Liver (tissue), 9 donors: Measurements from ENCODE around the gene AMHR2. TPM values are rescaled to one million over a fixed set of nuclear protein-coding genes. Genes with fewer than 3 reads are reported as not detected.
A peak's percentile ranks its signal among the peaks of the same experiment; 100 is the strongest.

Experiments used
- DNase-seq: peaks from one replicate; pipeline ENCODE4 v3.0.0-alpha.2; 2017; ENCODE audit warnings: low spot score
- H3K27ac ChIP-seq, 2 donors: one replicate each; pipeline ENCODE4 v1.7.0; 2013; ENCODE audit warnings: inconsistent platforms in 2 of 2, low read length in 2 of 2, control low read depth in 1 of 2, low read depth in 1 of 2, mild to moderate bottlenecking in 1 of 2
- H3K27me3 ChIP-seq, 4 donors: one replicate each; pipeline versions ENCODE4 v1.6.1 to v1.7.0; 2013; ENCODE audit warnings: low read length in 3 of 4, inconsistent platforms in 1 of 4, mild to moderate bottlenecking in 1 of 4, moderate library complexity in 1 of 4; ENCODE audit not compliant: control insufficient read depth in 4 of 4, insufficient read depth in 4 of 4
- H3K36me3 ChIP-seq, 4 donors: one replicate each; pipeline versions ENCODE4 v1.6.1 to v1.7.0; 2013; ENCODE audit warnings: low read length in 3 of 4, mild to moderate bottlenecking in 3 of 4, low read depth in 1 of 4, moderate library complexity in 1 of 4; ENCODE audit not compliant: control insufficient read depth in 4 of 4, insufficient read depth in 3 of 4
- H3K4me1 ChIP-seq, 4 donors: one replicate each; pipeline versions ENCODE4 v1.6.1 to v1.7.0; 2013; ENCODE audit warnings: low read length in 3 of 4, mild to moderate bottlenecking in 3 of 4, moderate library complexity in 1 of 4; ENCODE audit not compliant: control insufficient read depth in 4 of 4, insufficient read depth in 4 of 4
- H3K4me3 ChIP-seq, 3 donors: one replicate each; pipeline versions ENCODE4 v1.6.1 to v1.7.0; 2013; ENCODE audit warnings: low read length in 3 of 3, control low read depth in 1 of 3, low read depth in 1 of 3, mild to moderate bottlenecking in 1 of 3
- H3K9ac ChIP-seq, 2 donors: one replicate each; pipeline ENCODE4 v1.7.0; 2013; ENCODE audit warnings: low read length in 2 of 2, mild to moderate bottlenecking in 2 of 2, moderate library complexity in 2 of 2, control low read depth in 1 of 2, low read depth in 1 of 2
- H3K9me3 ChIP-seq, 4 donors: one replicate each; pipeline versions ENCODE4 v1.6.1 to v1.7.0; 2013; ENCODE audit warnings: low read length in 3 of 4; ENCODE audit not compliant: control insufficient read depth in 4 of 4
- EGR1 ChIP-seq, 2 donors: IDR thresholded peaks; 2 replicates each; pipeline ENCODE4 v1.6.1; 2016 to 2018; ENCODE audit warnings: antibody characterized with exemption in 2 of 2, low read depth in 2 of 2
- FOXA2 ChIP-seq: IDR thresholded peaks from 2 replicates; pipeline ENCODE4 v1.6.1; 2016; ENCODE audit warnings: antibody characterized with exemption
- GABPA ChIP-seq, 2 donors: IDR thresholded peaks in 1 of 2; conservative IDR thresholded peaks in 1 of 2; 2 replicates each; pipeline ENCODE4 v1.6.1; 2016; ENCODE audit warnings: antibody characterized with exemption in 2 of 2, mild to moderate bottlenecking in 1 of 2, moderate library complexity in 1 of 2
- HNF4A ChIP-seq, 2 donors: conservative IDR thresholded peaks; 2 replicates each; pipeline ENCODE4 v1.6.1; 2016; ENCODE audit warnings: antibody characterized with exemption in 2 of 2, mild to moderate bottlenecking in 2 of 2
- JUND ChIP-seq, 2 donors: IDR thresholded peaks; 2 replicates each; pipeline ENCODE4 v1.6.1; 2016; ENCODE audit warnings: antibody characterized with exemption in 2 of 2
- RAD21 ChIP-seq, 2 donors: IDR thresholded peaks; 2 replicates each; pipeline ENCODE4 v1.6.1; 2016; ENCODE audit warnings: antibody characterized with exemption in 2 of 2, mild to moderate bottlenecking in 2 of 2
- RXRA ChIP-seq, 2 donors: IDR thresholded peaks; 2 replicates each; pipeline ENCODE4 v1.6.1; 2017 to 2018; ENCODE audit warnings: antibody characterized with exemption in 2 of 2, mild to moderate bottlenecking in 1 of 2
- YY1 ChIP-seq: IDR thresholded peaks from 2 replicates; pipeline ENCODE4 v1.6.1; 2016; ENCODE audit warnings: antibody characterized with exemption, mild to moderate bottlenecking
- WGBS: extraction: QIAGEN DNeasy Blood & Tissue Kit; methylation state at CpG from one replicate; pipeline ENCODE4 v1.1.7; 2013; 5-methylcytosine and 5-hydroxymethylcytosine counted together
- polyA plus RNA-seq, 2 donors: library from polyadenylated mRNA; stranded (reverse) in 1 of 2; unstranded in 1 of 2; fragments of 200-250 nt in 1 of 2; fragments of >200 nt in 1 of 2; fragmentation: Nextera tagmentation in 1 of 2; extraction: Ambion mirVana in 1 of 2; gene quantifications; one replicate each; pipeline versions ENCODE4 v1.2.1 to v1.2.3, GENCODE V29; 2013 to 2015
- total RNA-seq, 2 donors: library from RNA; depleted of rRNA; stranded (reverse); fragments of >200 nt; gene quantifications; one replicate each; pipeline ENCODE4 v1.2.3, GENCODE V29; 2014
- TF ChIP-seq, protein P1 (sequence below): fragments of 150-350 bp; IDR thresholded peaks from 2 replicates; pipeline ENCODE4 v1.5.1; 2017; ENCODE audit warnings: improper control_type of control experiment, low read depth, low read length; ENCODE audit not compliant: missing input control
- TF ChIP-seq, protein P2 (sequence below): IDR thresholded peaks from 2 replicates; pipeline ENCODE4 v1.6.1; 2016; ENCODE audit warnings: antibody characterized with exemption, mild to moderate bottlenecking
- TF ChIP-seq, protein P3 (sequence below): IDR thresholded peaks from 2 replicates; pipeline ENCODE4 v1.6.1; 2016; ENCODE audit warnings: antibody characterized with exemption
- donor health status: healthy.
- donor health status: healthy.
- donor health status: healthy.
- donor health status: healthy.
- donor health status: healthy.

AMHR2 gene
- total and polyA plus RNA-seq, 4 donors: 0.67 to 1.3 (median 0.92) TPM

DNA sequence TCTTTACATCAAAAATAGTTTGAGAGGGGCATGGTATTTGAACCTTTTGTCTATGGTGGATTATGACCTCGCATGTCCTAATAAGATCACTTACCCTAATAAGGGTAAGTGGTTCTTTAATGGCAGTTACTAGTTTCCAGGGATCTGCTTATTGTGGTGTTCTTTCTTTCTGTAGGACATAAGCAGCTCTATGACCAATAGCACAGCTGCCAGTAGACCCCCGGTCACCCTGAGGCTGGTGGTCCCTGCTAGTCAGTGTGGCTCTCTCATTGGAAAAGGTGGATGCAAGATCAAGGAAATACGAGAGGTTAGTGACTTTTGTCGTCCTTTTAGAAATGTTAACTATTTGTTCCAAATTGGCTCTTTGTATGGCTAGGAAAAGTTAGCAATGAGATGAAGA, 35.4 kb downstream of the AMHR2 start (continued):
- TF ChIP-seq, protein P1, sequence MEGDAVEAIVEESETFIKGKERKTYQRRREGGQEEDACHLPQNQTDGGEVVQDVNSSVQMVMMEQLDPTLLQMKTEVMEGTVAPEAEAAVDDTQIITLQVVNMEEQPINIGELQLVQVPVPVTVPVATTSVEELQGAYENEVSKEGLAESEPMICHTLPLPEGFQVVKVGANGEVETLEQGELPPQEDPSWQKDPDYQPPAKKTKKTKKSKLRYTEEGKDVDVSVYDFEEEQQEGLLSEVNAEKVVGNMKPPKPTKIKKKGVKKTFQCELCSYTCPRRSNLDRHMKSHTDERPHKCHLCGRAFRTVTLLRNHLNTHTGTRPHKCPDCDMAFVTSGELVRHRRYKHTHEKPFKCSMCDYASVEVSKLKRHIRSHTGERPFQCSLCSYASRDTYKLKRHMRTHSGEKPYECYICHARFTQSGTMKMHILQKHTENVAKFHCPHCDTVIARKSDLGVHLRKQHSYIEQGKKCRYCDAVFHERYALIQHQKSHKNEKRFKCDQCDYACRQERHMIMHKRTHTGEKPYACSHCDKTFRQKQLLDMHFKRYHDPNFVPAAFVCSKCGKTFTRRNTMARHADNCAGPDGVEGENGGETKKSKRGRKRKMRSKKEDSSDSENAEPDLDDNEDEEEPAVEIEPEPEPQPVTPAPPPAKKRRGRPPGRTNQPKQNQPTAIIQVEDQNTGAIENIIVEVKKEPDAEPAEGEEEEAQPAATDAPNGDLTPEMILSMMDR: no peak

DNA sequence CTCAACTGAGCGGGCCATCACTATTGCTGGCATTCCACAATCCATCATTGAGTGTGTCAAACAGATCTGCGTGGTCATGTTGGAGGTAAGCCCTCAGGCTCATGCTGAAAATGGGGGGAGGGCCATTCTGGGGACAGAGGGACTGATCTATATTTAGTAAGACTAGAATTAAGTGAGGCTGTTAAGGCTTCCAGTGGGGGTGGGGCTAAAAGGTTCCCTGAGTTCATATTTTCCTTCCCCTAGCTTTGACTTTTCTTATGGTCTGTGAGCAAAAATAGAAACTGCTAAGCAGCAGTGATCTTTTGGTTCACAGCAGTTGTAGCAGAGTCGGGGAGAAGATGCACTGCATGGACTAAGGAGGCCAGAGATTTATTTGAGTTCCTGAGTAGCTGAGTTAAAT, 37.4 kb downstream of the AMHR2 start:
- no peak for DNase-seq
- Histone ChIP-seq H3K27me3 (no peaks in the 10 kb centered on the region), H3K9ac (no peak overlapping the region), H3K9me3 (no peaks in the 10 kb centered on the region), H3K36me3 (peaks cover 37 to 97% (median 92%) of the 10 kb centered on the region in 4 donors), H3K4me1 (peaks cover 0 to 6% (median 6%) of the 10 kb centered on the region in 4 donors), H3K27ac (no peak overlapping the region), H3K4me3 (no peak overlapping the region)
- WGBS: 80% methylated on average over 3 of the region's 3 CpGs
- TF ChIP-seq, protein P1: no peak
- TF ChIP-seq RXRA (IDR thresholded peaks at IDR 0.05): peak in 1 of 2 donors; percentile 8

DNA sequence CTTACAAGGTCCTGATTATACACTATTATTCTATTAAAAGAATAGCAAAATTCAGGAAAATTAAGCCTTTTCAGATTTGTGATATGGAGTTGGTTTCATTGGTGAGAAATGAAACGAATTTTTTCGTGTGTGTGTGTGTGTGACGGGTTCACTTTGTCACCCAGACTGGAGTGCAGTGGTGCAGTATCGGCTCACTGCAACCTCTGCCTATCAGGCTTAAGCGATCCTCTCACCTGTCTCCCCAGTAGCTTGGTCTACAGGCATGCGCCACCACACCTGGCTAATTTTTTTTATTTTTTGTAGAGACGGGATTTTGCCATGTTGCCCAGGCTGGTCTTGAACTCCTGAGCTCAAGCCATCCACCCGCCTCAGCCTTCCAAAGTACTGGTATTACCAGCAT, 37.9 kb downstream of the AMHR2 start:
- TF ChIP-seq RAD21 (IDR thresholded peaks at IDR 0.05) (no peak), JUND (IDR thresholded peaks at IDR 0.05) (no peak), HNF4A (conservative IDR thresholded peaks at IDR 0.05) (no peak), RXRA (IDR thresholded peaks at IDR 0.05) (no peak), YY1 (no peak), EGR1 (IDR thresholded peaks at IDR 0.05; ENCODE audit: low read depth in 2 of 2) (no peak), FOXA2 (no peak), GABPA (IDR thresholded peaks at IDR 0.05 in 1 of 2, conservative IDR thresholded peaks at IDR 0.05 in 1 of 2) (no peak)
- TF ChIP-seq, protein P2, sequence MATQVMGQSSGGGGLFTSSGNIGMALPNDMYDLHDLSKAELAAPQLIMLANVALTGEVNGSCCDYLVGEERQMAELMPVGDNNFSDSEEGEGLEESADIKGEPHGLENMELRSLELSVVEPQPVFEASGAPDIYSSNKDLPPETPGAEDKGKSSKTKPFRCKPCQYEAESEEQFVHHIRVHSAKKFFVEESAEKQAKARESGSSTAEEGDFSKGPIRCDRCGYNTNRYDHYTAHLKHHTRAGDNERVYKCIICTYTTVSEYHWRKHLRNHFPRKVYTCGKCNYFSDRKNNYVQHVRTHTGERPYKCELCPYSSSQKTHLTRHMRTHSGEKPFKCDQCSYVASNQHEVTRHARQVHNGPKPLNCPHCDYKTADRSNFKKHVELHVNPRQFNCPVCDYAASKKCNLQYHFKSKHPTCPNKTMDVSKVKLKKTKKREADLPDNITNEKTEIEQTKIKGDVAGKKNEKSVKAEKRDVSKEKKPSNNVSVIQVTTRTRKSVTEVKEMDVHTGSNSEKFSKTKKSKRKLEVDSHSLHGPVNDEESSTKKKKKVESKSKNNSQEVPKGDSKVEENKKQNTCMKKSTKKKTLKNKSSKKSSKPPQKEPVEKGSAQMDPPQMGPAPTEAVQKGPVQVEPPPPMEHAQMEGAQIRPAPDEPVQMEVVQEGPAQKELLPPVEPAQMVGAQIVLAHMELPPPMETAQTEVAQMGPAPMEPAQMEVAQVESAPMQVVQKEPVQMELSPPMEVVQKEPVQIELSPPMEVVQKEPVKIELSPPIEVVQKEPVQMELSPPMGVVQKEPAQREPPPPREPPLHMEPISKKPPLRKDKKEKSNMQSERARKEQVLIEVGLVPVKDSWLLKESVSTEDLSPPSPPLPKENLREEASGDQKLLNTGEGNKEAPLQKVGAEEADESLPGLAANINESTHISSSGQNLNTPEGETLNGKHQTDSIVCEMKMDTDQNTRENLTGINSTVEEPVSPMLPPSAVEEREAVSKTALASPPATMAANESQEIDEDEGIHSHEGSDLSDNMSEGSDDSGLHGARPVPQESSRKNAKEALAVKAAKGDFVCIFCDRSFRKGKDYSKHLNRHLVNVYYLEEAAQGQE: no peak
- TF ChIP-seq, protein P3, sequence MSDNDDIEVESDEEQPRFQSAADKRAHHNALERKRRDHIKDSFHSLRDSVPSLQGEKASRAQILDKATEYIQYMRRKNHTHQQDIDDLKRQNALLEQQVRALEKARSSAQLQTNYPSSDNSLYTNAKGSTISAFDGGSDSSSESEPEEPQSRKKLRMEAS: no peak
- peaks cover 35 to 99% (median 92%) of the 10 kb centered on the region in 4 donors for H3K36me3 ChIP-seq
- 86% methylated on average over 8 of the region's 8 CpGs for whole genome bisulfite sequencing
- no peaks in the 10 kb centered on the region for H3K27me3 ChIP-seq
- peaks cover 0 to 6% (median 6%) of the 10 kb centered on the region in 4 donors for H3K4me1 ChIP-seq
- H3K4me3 ChIP-seq: no peak overlapping the region
- no peaks in the 10 kb centered on the region for H3K9me3 ChIP-seq
- DNase-seq: no peak
- no peak overlapping the region for H3K27ac ChIP-seq
- H3K9ac ChIP-seq: no peak overlapping the region
